GM18870 (cell line): ENCODE results near the gene RENBP.

Experiments
- ATAC-seq: cut with Tn5 transposase; IDR thresholded peaks from one replicate; pipeline ENCODE4 v1.9.1; 2021; ENCODE audit warnings: moderate library complexity; ENCODE audit not compliant: unreplicated experiment

Gene RENBP

GRCh38 chrX:153934762-153935325, 9.6 kb downstream of the RENBP start, which contains the start of gene NAA10:
NAA10 (minus strand) TSS chrX:153935037; CDS start chrX:153934904, 133 bp downstream.
- peak; percentile 46 for ATAC-seq

GRCh38 chrX:153934148-153934761, 10.2 kb downstream of the RENBP start:
- ATAC-seq, result peak; percentile 21

- no peak for ATAC-seq
These were observed 10.7 kb downstream of the RENBP start for GRCh38 chrX:153933748-153934147.

GRCh38 chrX:153932220-153932915, 12.1 kb downstream of the RENBP start:
- ATAC-seq, result no peak

GRCh38 chrX:153931748-153932147, 12.7 kb downstream of the RENBP start:
- no peak for ATAC-seq

GRCh38 chrX:153931151-153931550, 13.3 kb downstream of the RENBP start:
- no peak for ATAC-seq

- ATAC-seq, result no peak
These were observed 14.2 kb downstream of the RENBP start for GRCh38 chrX:153930011-153930910.

- ATAC-seq, result no peak
These were observed 14.9 kb downstream of the RENBP start for GRCh38 chrX:153929576-153929975.

GRCh38 chrX:153928846-153929245, 15.6 kb downstream of the RENBP start:
- ATAC-seq, result no peak

GRCh38 chrX:153927922-153928760, 16.3 kb downstream of the RENBP start:
- peak; percentile 81 for ATAC-seq

GRCh38 chrX:153927672-153927921, 16.8 kb downstream of the RENBP start:
- no peak for ATAC-seq

- peak; percentile 33 for ATAC-seq
These were observed 17.4 kb downstream of the RENBP start for GRCh38 chrX:153926858-153927671.

GRCh38 chrX:153926552-153926857, 17.9 kb downstream of the RENBP start:
- no peak for ATAC-seq

- no peak for ATAC-seq
These were observed 18.5 kb downstream of the RENBP start, which contains the start of gene ARHGAP4 for GRCh38 chrX:153925739-153926551. ARHGAP4 (minus strand) TSS chrX:153926264; CDS start chrX:153926202, 62 bp downstream.

GRCh38 chrX:153925387-153925738, 19.1 kb downstream of the RENBP start:
- no peak for ATAC-seq

- ATAC-seq, result no peak
These were observed 20.1 kb downstream of the RENBP start for GRCh38 chrX:153924149-153924861.

- no peak for ATAC-seq
These were observed 21.2 kb downstream of the RENBP start for GRCh38 chrX:153922932-153923857.
